Motor neuron (in vitro differentiated cells): ENCODE measurements around the gene P2RX2. TPM values are rescaled to one million over a fixed set of nuclear protein-coding genes. Genes with fewer than 3 reads are reported as not detected.

Experiments used
- ATAC-seq, 8 experiments: fragments of 200-7000 bp; cut with Tn5 transposase; replicated peaks in 6 of 8; 2 replicates each; pipeline ENCODE4 v1.8.0; 2021; ENCODE audit warnings: mild to moderate bottlenecking in 8 of 8, moderate library complexity in 8 of 8
- H3K27ac ChIP-seq, 2 donors: fragments of 250-450 bp; sonication (Bioruptor Pico); 2 replicates each; pipeline ENCODE4 v1.9.0; 2021; ENCODE audit warnings: antibody characterized with exemption in 2 of 2, mild to moderate bottlenecking in 2 of 2, moderate library complexity in 1 of 2
- H3K4me1 ChIP-seq, 2 donors: fragments of 250-450 bp; sonication (Bioruptor Pico); replicated peaks in 1 of 2; 2 replicates each; pipeline ENCODE4 v1.6.1; 2021; ENCODE audit warnings: antibody characterized with exemption in 2 of 2, mild to moderate bottlenecking in 2 of 2, moderate library complexity in 1 of 2
- H3K4me3 ChIP-seq, 5 donors: fragments of 250-450 bp; sonication (Bioruptor Pico); 2 replicates each; pipeline ENCODE4 v1.9.0; 2021; ENCODE audit warnings: antibody characterized with exemption in 5 of 5, mild to moderate bottlenecking in 5 of 5, moderate library complexity in 4 of 5
- WGBS, 10 experiments: fragments of 450-650 bp; shearing (Covaris generic); methylation state at CpG; one replicate each; pipeline ENCODE4 v1.0.0; 2022; 5-methylcytosine and 5-hydroxymethylcytosine counted together
- in situ Hi-C, 9 experiments: fragments of 400-800 bp; cut with MboI; loops; one replicate each; pipeline ENCODE4 v1.15.0; 2021; ENCODE audit warnings: low sequenced_read_pairs in 9 of 9, low pct_unique_long_range_greater_than_20kb in 2 of 9; ENCODE audit not compliant: unreplicated experiment in 9 of 9
- total RNA-seq, 8 experiments: library from RNA; unstranded; fragments of 300-600 nt; gene quantifications; 2 replicates each; pipeline versions ENCODE4 v1.2.3 to v1.2.4, GENCODE V29; 2022

P2RX2 gene
- total RNA-seq, 8 experiments from 2014 or later = 0.13 to 0.62 (median 0.17) TPM; not detected in 4

DNA sequence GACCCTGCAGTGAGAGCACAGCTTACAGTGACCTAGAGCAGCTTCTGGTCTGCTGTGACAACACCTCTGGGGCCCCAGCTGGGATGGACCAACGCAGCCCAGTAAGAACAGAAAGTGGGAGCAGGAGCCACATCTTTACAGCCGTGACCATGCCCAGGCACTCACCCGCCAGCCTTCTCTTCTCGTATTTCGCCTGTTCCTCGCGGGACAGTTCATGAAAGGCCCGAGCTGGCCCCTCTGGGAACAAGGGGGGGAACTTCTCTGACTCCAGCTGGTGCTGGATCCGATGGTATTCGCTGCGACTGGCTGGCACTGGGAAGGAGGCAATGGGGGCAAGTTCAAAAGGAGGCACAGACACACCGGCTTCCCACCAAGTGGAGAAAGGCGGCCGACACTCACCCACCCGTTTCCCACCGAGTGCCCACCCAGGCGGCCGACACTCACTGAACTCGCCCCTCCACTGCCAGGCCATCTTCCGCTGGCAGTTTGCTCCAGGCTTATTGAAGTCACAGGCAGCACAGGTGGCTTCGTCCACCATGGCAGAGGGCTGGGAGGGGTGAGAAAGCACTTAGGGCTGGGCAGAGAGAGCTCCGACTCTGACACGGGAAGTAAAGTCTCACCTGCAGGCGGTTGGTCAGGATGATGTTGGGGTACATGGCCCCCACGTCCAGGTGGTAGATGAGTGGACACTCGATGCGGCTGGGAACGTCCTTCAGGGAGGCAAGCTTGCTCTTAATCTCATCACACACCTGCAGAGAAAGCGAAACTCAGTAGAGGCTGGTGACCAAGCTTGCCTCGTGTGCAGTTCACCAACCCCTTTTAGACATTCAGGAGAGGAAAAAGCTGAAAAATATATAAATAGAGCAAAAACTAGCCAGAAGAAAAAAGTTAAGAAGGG, 49.9 kb downstream of the P2RX2 start:
- Histone ChIP-seq H3K4me3 (no peak overlapping the region), H3K27ac (no peak overlapping the region), H3K4me1 (no peaks in the 10 kb centered on the region)
- in situ Hi-C loops = no loop called here
- 95 to 100% (median 100%) methylated on average over 2 to 17 of the region's 30 CpGs; no CpG with 5 or more reads in 5 of the 10 experiments for WGBS, 10 experiments
- no peak for ATAC-seq

DNA sequence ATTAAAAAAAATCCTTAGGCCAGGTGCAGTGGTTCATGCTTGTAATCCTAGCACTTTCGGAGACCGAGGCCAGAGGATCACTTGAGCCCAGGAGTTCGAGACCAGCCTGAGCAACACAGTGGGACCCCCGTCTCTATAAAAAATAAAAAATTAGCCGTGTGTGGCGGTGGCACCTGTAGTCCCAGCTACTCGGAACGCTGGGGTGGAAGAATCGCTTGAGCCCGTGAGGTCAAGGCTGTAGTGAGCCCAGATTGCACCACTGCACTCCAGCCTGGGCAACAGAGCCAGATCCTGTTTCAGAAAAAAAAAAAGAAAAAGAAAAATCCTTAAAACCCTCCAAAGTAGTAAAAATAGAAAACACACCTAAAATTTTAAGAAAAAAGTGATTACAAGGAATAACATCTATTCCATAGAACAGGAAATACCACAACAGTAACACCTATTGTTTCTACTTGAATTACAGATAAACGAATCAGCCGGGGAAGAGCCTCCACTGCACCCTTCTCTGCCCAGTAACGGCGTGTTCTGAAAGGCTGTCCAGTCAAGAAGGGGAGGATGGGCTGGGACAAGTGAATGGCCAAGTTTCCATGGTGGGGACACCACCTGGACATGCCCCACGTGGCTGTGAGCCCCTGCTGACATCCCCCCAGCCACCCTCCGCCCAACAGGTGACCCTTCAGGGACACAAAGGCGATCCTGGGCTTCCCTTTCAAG, 50.7 kb downstream of the P2RX2 start:
- 90 to 100% (median 99%) methylated on average over 2 to 15 of the region's 17 CpGs; no CpG with 5 or more reads in 1 of the 10 experiments for WGBS, 10 experiments
- no peaks in the 10 kb centered on the region for H3K4me1 ChIP-seq
- ATAC-seq = no peak
- H3K27ac ChIP-seq = no peak overlapping the region
- in situ Hi-C loops = no loop called here
- H3K4me3 ChIP-seq = no peak overlapping the region

Other genes with a start within 250 kb of the P2RX2 start
- gene FBRSL1, start 128.6 kb upstream of the P2RX2 start, total RNA-seq = 10 to 100 TPM in 6 of 8 experiments, 1 to 10 TPM in 2; 7.1 to 31.6 (median 11.1) TPM
- gene LRCOL1, start 8.2 kb upstream of the P2RX2 start, total RNA-seq = 1 to 10 TPM in 1 of 8 experiments, under 1 TPM in 3, not detected in 4; 0.16 to 1.0 (median 0.45) TPM
- gene POLE, start 68.6 kb downstream of the P2RX2 start, total RNA-seq = 10 to 100 TPM in 4 of 8 experiments, 1 to 10 TPM in 4; 4.6 to 80.2 (median 12.4) TPM
- gene PXMP2, start 68.8 kb downstream of the P2RX2 start, total RNA-seq = 10 to 100 TPM; 11.5 to 38.0 (median 19.7) TPM
- 10 to 100 TPM; 19.8 to 50.5 (median 25.5) TPM for gene PGAM5, start 92.1 kb downstream of the P2RX2 start, total RNA-seq
- 10 to 100 TPM; 22.6 to 78.8 (median 36.8) TPM for gene ANKLE2, start 143.1 kb downstream of the P2RX2 start, total RNA-seq
- gene GOLGA3, start 210.1 kb downstream of the P2RX2 start, total RNA-seq = 10 to 100 TPM; 41.1 to 75.1 (median 48.6) TPM